ENCODE measurements around the gene TCEA3. TPM values are rescaled to one million over a fixed set of nuclear protein-coding genes. Genes with fewer than 3 reads are reported as not detected.

Gene TCEA3
- polyA plus RNA-seq, 4 donors: 20.5 to 55.2 (median 32.4) TPM

DNA sequence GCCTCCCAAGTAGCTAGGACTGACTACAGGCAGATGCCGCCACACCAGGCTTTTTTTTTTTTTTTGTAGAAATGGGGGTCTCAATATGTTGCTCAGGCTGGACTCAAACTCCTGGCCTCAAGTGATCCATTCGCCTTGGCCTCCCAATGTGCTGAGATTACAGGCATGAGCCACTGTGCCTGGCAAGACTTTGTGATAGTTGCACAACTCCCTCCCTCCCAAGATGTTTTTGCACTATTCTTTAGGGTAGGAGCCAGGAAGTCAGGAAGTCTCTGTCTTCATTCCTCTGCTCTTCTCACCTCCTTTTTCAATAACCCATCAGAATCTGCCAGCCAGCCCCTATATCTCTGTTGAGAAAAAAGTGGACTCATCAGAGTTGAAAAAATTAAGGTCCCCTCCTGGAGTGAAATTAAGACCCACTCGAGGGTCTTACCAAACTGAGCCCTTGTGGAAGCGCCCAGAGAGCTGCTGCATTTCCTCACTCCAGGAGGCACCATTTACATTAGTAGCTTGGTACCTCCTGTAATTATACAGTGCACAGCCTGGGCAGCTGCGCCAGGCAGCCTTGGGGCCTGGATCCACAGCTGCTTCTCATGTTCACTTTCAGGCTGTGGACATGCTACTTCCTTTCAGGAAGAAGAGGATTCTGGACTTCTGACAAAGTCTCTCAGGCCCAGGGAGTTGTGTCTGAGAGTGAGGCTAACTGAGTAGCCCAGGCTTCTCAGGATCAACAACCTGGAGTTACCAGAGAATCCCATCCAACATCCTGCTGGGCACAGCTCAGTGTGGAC is 24.0 kb downstream of the TCEA3 start:
- H3K9me3 ChIP-seq (ENCODE audit: control insufficient read depth in 2 of 2, insufficient read depth in 1 of 2, low read depth in 1 of 2, low read length in 1 of 2): no peaks in the 10 kb centered on the region
- H3K4me3 ChIP-seq (ENCODE audit: low read depth in 1 of 3, low read length in 3 of 3): no peak overlapping the region
- 84 to 93% (median 88%) methylated on average over 5 of the region's 5 CpGs for WGBS, 3 donors
- peak overlapping the region in 1 of 3 donors; percentile 42 for H3K27ac ChIP-seq (ENCODE audit: low read depth in 1 of 3, low read length in 2 of 3)
- FAIRE-seq (no peak), DNase-seq (no peak)
- H3K36me3 ChIP-seq (ENCODE audit: control insufficient read depth in 3 of 3, insufficient read depth in 2 of 3, low read depth in 1 of 3, low read length in 3 of 3): peaks cover 0 to 7% (median 2%) of the 10 kb centered on the region in 3 donors
- H3K27me3 ChIP-seq (ENCODE audit: control insufficient read depth in 3 of 3, insufficient read depth in 3 of 3, low read length in 3 of 3): no peaks in the 10 kb centered on the region
- H3K4me1 ChIP-seq (ENCODE audit: control insufficient read depth in 3 of 3, insufficient read depth in 2 of 3, low read depth in 1 of 3, low read length in 2 of 3): peaks cover 0 to 11% (median 0%) of the 10 kb centered on the region in 3 donors

DNA sequence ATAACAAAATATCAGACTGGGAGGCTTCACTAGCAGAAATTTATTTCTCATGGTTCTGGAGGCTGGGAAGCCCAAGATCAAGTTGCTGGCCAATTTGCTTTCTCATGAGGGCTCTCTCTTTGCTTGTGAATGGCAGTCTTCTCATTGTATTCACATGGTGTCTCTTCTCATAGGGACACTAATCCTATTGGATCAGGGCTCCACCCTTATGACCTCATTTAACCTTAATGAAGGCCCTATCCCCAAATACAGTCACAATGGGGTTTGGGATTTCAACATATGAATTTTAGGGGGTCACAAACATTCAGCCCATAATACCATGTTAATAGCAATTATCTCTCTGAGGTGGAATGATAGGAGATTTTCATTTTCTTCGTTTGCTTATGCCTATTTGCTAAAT is 25.3 kb downstream of the TCEA3 start:
- Histone ChIP-seq H3K9me3 (ENCODE audit: control insufficient read depth in 2 of 2, insufficient read depth in 1 of 2, low read depth in 1 of 2, low read length in 1 of 2) (no peaks in the 10 kb centered on the region), H3K36me3 (ENCODE audit: control insufficient read depth in 3 of 3, insufficient read depth in 2 of 3, low read depth in 1 of 3, low read length in 3 of 3) (peaks cover 0 to 7% (median 2%) of the 10 kb centered on the region in 3 donors), H3K4me3 (ENCODE audit: low read depth in 1 of 3, low read length in 3 of 3) (no peak overlapping the region), H3K27ac (ENCODE audit: low read depth in 1 of 3, low read length in 2 of 3) (no peak overlapping the region), H3K4me1 (ENCODE audit: control insufficient read depth in 3 of 3, insufficient read depth in 2 of 3, low read depth in 1 of 3, low read length in 2 of 3) (peaks cover 0 to 8% (median 0%) of the 10 kb centered on the region in 3 donors), H3K27me3 (ENCODE audit: control insufficient read depth in 3 of 3, insufficient read depth in 3 of 3, low read length in 3 of 3) (no peaks in the 10 kb centered on the region)
- FAIRE-seq: no peak
- DNase-seq: no peak
- 77 to 94% (median 91%) methylated on average over 1 of the region's 1 CpG for WGBS, 3 donors

DNA sequence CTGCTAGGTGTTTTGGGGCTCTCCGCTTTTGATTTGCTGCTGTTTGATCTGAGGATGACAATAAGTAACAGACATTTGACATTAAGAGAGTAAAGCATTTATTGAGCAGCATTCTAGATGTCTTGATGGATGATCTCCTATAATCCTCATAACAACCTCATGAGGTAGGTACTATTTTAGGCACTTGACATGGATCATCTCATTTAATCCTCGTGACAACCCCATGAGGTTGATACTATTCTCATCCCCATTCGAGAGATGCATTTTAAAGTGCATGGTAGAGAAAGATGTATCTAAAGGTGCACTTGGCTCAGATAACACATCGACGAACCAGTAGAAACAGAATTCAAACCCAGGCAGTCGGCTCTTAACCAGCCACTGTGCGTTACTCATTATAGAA is 26.6 kb downstream of the TCEA3 start:
- Histone ChIP-seq H3K4me3 (ENCODE audit: low read depth in 1 of 3, low read length in 3 of 3) (no peak overlapping the region), H3K27ac (ENCODE audit: low read depth in 1 of 3, low read length in 2 of 3) (no peak overlapping the region), H3K9me3 (ENCODE audit: control insufficient read depth in 2 of 2, insufficient read depth in 1 of 2, low read depth in 1 of 2, low read length in 1 of 2) (no peaks in the 10 kb centered on the region), H3K4me1 (ENCODE audit: control insufficient read depth in 3 of 3, insufficient read depth in 2 of 3, low read depth in 1 of 3, low read length in 2 of 3) (no peaks in the 10 kb centered on the region), H3K27me3 (ENCODE audit: control insufficient read depth in 3 of 3, insufficient read depth in 3 of 3, low read length in 3 of 3) (no peaks in the 10 kb centered on the region), H3K36me3 (ENCODE audit: control insufficient read depth in 3 of 3, insufficient read depth in 2 of 3, low read depth in 1 of 3, low read length in 3 of 3) (peaks cover 0 to 14% (median 2%) of the 10 kb centered on the region in 3 donors)
- DNase-seq (no peak), FAIRE-seq (no peak)
- WGBS, 3 donors: 92 to 96% (median 96%) methylated on average over 7 of the region's 7 CpGs

DNA sequence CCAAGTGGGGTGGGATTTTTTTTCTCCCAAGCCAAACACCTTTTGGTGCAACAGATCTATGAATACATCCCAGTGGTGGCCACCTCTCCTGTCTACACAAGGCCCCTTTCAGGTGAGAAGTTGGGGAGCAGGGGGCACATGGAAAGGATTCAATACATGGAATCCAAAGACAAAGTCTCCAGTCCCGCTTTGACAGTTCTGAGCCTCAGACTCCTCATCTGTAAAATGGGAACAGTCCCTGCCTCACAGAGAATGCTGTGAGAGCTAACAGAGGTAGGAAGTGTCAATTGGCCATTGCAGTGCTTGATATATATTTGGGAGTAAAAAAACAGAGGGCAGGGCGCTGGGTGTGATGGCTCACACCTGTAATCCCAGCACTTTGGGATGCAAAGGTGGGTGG is 28.2 kb downstream of the TCEA3 start:
- no peak for FAIRE-seq
- 79 to 93% (median 90%) methylated on average over 2 of the region's 2 CpGs for WGBS, 3 donors
- Histone ChIP-seq H3K27me3 (ENCODE audit: control insufficient read depth in 3 of 3, insufficient read depth in 3 of 3, low read length in 3 of 3) (no peaks in the 10 kb centered on the region), H3K4me1 (ENCODE audit: control insufficient read depth in 3 of 3, insufficient read depth in 2 of 3, low read depth in 1 of 3, low read length in 2 of 3) (no peaks in the 10 kb centered on the region), H3K36me3 (ENCODE audit: control insufficient read depth in 3 of 3, insufficient read depth in 2 of 3, low read depth in 1 of 3, low read length in 3 of 3) (peaks cover 0 to 13% (median 2%) of the 10 kb centered on the region in 3 donors), H3K27ac (ENCODE audit: low read depth in 1 of 3, low read length in 2 of 3) (no peak overlapping the region), H3K9me3 (ENCODE audit: control insufficient read depth in 2 of 2, insufficient read depth in 1 of 2, low read depth in 1 of 2, low read length in 1 of 2) (no peaks in the 10 kb centered on the region), H3K4me3 (ENCODE audit: low read depth in 1 of 3, low read length in 3 of 3) (no peak overlapping the region)
- DNase-seq: no peak

DNA sequence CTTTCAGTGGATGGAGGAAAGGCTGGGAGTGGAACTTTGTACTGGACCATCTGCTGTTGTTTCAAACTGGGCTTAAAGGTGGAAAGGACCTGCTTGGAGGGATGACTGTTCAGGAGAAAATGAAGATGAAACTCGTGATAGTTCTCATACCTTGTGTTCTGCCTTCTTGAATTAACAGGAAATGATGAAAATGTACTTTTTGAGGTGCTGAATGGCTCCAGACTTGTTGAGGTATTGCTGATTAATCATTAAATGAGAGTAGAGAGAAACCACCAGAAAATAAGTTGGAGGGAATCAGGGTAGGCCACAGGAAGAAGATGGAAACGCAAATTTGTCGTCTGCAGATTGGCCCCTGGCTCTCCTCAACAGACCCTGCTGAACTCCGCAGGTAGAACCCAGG is 28.7 kb downstream of the TCEA3 start:
- peaks cover 0 to 13% (median 2%) of the 10 kb centered on the region in 3 donors for H3K36me3 ChIP-seq (ENCODE audit: control insufficient read depth in 3 of 3, insufficient read depth in 2 of 3, low read depth in 1 of 3, low read length in 3 of 3)
- FAIRE-seq (no peak), DNase-seq (no peak)
- WGBS, 3 donors: 81 to 88% (median 83%) methylated on average over 4 of the region's 4 CpGs
- no peak overlapping the region for H3K4me3 ChIP-seq (ENCODE audit: low read depth in 1 of 3, low read length in 3 of 3)
- peak overlapping the region in 1 of 3 donors; percentile 29 for H3K27ac ChIP-seq (ENCODE audit: low read depth in 1 of 3, low read length in 2 of 3)
- H3K27me3 ChIP-seq (ENCODE audit: control insufficient read depth in 3 of 3, insufficient read depth in 3 of 3, low read length in 3 of 3): no peaks in the 10 kb centered on the region
- H3K9me3 ChIP-seq (ENCODE audit: control insufficient read depth in 2 of 2, insufficient read depth in 1 of 2, low read depth in 1 of 2, low read length in 1 of 2): no peaks in the 10 kb centered on the region
- no peaks in the 10 kb centered on the region for H3K4me1 ChIP-seq (ENCODE audit: control insufficient read depth in 3 of 3, insufficient read depth in 2 of 3, low read depth in 1 of 3, low read length in 2 of 3)

DNA sequence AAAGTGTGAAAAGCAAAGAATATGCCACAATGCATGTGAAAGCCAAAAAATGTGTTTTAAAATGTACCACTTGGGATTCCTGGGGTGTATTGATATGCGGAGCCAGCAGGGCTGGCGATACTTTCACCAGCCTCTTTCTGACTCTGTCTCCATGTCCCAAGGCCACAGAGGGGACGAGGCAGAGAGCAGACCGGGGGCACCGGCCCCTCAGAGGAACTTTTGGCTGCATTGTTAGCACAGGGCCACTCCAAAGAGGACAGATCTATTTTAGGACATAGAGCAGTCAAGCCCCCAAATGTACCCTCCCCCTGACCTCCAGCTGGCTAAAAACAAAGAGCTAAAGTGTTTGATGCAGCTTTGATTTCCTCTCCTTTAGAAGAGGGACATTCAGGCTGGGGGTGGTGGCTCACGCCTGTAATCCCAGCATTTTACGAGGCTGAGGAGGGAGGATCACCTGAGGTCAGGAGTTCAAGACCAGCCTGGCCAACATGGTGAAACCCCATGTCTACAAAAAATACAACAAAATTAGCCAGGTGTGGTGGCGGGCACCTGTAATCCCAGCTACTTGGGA is 29.3 kb downstream of the TCEA3 start:
- Histone ChIP-seq H3K9me3 (ENCODE audit: control insufficient read depth in 2 of 2, insufficient read depth in 1 of 2, low read depth in 1 of 2, low read length in 1 of 2) (no peaks in the 10 kb centered on the region), H3K27me3 (ENCODE audit: control insufficient read depth in 3 of 3, insufficient read depth in 3 of 3, low read length in 3 of 3) (no peaks in the 10 kb centered on the region), H3K4me1 (ENCODE audit: control insufficient read depth in 3 of 3, insufficient read depth in 2 of 3, low read depth in 1 of 3, low read length in 2 of 3) (no peaks in the 10 kb centered on the region), H3K4me3 (ENCODE audit: low read depth in 1 of 3, low read length in 3 of 3) (no peak overlapping the region), H3K27ac (ENCODE audit: low read depth in 1 of 3, low read length in 2 of 3) (peak overlapping the region in 2 of 3 donors; percentile 18 to 82), H3K36me3 (ENCODE audit: control insufficient read depth in 3 of 3, insufficient read depth in 2 of 3, low read depth in 1 of 3, low read length in 3 of 3) (peaks cover 0 to 13% (median 2%) of the 10 kb centered on the region in 3 donors)
- FAIRE-seq (no peak), DNase-seq (no peak)
- 58 to 71% (median 70%) methylated on average over 8 of the region's 8 CpGs for WGBS, 3 donors

DNA sequence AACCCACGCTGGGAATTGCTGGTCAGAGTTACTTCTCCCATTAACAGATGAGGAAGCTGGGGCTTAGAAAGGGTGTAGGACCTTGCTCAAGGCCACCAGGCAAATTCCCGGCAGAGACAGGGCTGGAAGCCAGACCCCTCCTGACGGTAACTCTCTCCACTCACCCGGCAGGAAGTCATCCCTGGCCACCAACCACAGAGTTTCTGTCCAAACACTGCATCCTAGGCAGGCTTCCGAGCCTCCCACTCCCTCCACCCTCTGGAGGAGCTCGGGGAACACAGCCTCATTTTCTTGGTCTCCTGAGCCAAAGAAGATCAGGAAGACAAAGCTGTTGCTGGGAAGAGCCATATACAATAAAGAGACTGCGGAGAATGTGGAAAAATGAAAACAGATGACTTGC is 29.9 kb downstream of the TCEA3 start:
- WGBS, 3 donors: 50 to 80% (median 70%) methylated on average over 7 of the region's 7 CpGs
- no peak for FAIRE-seq
- no peaks in the 10 kb centered on the region for H3K27me3 ChIP-seq (ENCODE audit: control insufficient read depth in 3 of 3, insufficient read depth in 3 of 3, low read length in 3 of 3)
- no peaks in the 10 kb centered on the region for H3K4me1 ChIP-seq (ENCODE audit: control insufficient read depth in 3 of 3, insufficient read depth in 2 of 3, low read depth in 1 of 3, low read length in 2 of 3)
- H3K4me3 ChIP-seq (ENCODE audit: low read depth in 1 of 3, low read length in 3 of 3): no peak overlapping the region
- DNase-seq: peak in 1 of 2 donors; percentile 45
- H3K36me3 ChIP-seq (ENCODE audit: control insufficient read depth in 3 of 3, insufficient read depth in 2 of 3, low read depth in 1 of 3, low read length in 3 of 3): peaks cover 0 to 13% (median 2%) of the 10 kb centered on the region in 3 donors
- peak overlapping the region in 2 of 3 donors; percentile 52 to 83 for H3K27ac ChIP-seq (ENCODE audit: low read depth in 1 of 3, low read length in 2 of 3)
- H3K9me3 ChIP-seq (ENCODE audit: control insufficient read depth in 2 of 2, insufficient read depth in 1 of 2, low read depth in 1 of 2, low read length in 1 of 2): no peaks in the 10 kb centered on the region

DNA sequence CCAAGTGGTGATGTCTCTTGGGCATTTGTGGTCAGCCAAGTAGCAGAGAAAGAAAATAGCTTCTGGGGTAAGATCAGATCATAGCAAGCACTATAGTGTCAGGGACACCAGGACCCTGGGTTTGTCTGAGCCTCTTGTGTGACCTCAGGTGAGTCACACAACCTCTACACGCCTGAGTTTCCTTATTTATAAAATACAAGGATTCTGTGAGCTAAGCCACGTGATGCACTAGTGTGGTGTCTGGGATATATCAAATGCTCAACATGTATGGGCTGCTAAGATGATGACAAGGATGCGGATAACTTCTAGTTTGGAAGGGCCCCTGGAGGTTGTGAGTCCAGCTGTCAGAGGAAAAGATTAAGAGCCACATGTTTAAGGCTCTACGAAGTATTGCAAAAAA is 30.4 kb downstream of the TCEA3 start:
- no peak overlapping the region for H3K4me3 ChIP-seq (ENCODE audit: low read depth in 1 of 3, low read length in 3 of 3)
- peaks cover 0 to 13% (median 2%) of the 10 kb centered on the region in 3 donors for H3K36me3 ChIP-seq (ENCODE audit: control insufficient read depth in 3 of 3, insufficient read depth in 2 of 3, low read depth in 1 of 3, low read length in 3 of 3)
- no peaks in the 10 kb centered on the region for H3K9me3 ChIP-seq (ENCODE audit: control insufficient read depth in 2 of 2, insufficient read depth in 1 of 2, low read depth in 1 of 2, low read length in 1 of 2)
- FAIRE-seq (no peak), DNase-seq (no peak)
- no peaks in the 10 kb centered on the region for H3K4me1 ChIP-seq (ENCODE audit: control insufficient read depth in 3 of 3, insufficient read depth in 2 of 3, low read depth in 1 of 3, low read length in 2 of 3)
- WGBS, 3 donors: 61 to 88% (median 77%) methylated on average over 4 of the region's 4 CpGs
- H3K27me3 ChIP-seq (ENCODE audit: control insufficient read depth in 3 of 3, insufficient read depth in 3 of 3, low read length in 3 of 3): no peaks in the 10 kb centered on the region
- peak overlapping the region in 2 of 3 donors; percentile 52 to 83 for H3K27ac ChIP-seq (ENCODE audit: low read depth in 1 of 3, low read length in 2 of 3)

Data from small intestine (tissue), 7 donors.